NCI-H2029 treated with DMSO at 0.1 percent for 48 hours (cell line): ENCODE measurements around the gene NUTM2A.
"Not testable (repeated sequence)": the region's sequence is repeated elsewhere in the genome, so short reads cannot be mapped to it uniquely, and the experiment has no call there.

Experiments used
- DNase-seq: peaks from one replicate; lab custom pipeline; 2025; lab: John Stamatoyannopoulos, UW

NUTM2A gene

GRCh38 chr10:87248818-87249353 lies 23.6 kb downstream of the NUTM2A start:
- not testable (repeated sequence) for DNase-seq

GRCh38 chr10:87280749-87281392 lies 55.6 kb downstream of the NUTM2A start:
- DNase-seq: not testable (repeated sequence)
